PC-9 (cell line): ENCODE results near the gene IL17RA.

Experiments used
- CTCF ChIP-seq: fragments of 200-600 bp; sonication (generic); conservative IDR thresholded peaks from 2 replicates; pipeline ENCODE4 v1.6.1; 2017; ENCODE audit warnings: mixed run types, antibody characterized with exemption, mild to moderate bottlenecking, moderate library complexity
- EZH2 ChIP-seq: fragments of 200-600 bp; sonication (generic); IDR thresholded peaks from 2 replicates; pipeline ENCODE4 v1.8.0; 2017; ENCODE audit warnings: antibody characterized with exemption, low read depth

- TF ChIP-seq CTCF (no peak), EZH2 (no peak)
Observed at GRCh38 chr22:17157714-17158113, 72.9 kb downstream of the IL17RA start.
